Stimulated activated CD4-positive, alpha-beta T cell treated with anti-CD3 and anti-CD28 coated beads, Interleukin-15, amount 100 ng/mL, for 24 hours (primary cell): Measurements from ENCODE around the gene MDM2.
A peak's percentile ranks its signal among the peaks of the same experiment; 100 is the strongest.
"Not testable (repeated sequence)": the region's sequence is repeated elsewhere in the genome, so short reads cannot be mapped to it uniquely, and the experiment has no call there.

Source experiments
- DNase-seq: peaks from one replicate; pipeline ENCODE4 v3.0.0-alpha.2; 2020

Gene MDM2

GRCh38 chr12:68808388-68809189 is 612 bp downstream of the MDM2 start:
- DNase-seq = peak; percentile 78

- DNase-seq = no peak
Observed at GRCh38 chr12:68809190-68810026, 1.4 kb downstream of the MDM2 start.

GRCh38 chr12:68810027-68810389 is 2.0 kb downstream of the MDM2 start:
- DNase-seq = not testable (repeated sequence)

GRCh38 chr12:68811573-68811972 is 3.6 kb downstream of the MDM2 start:
- not testable (repeated sequence) for DNase-seq

- no peak for DNase-seq
Observed at GRCh38 chr12:68812553-68813241, 4.7 kb downstream of the MDM2 start.

- DNase-seq = no peak
Observed at GRCh38 chr12:68813242-68813593, 5.2 kb downstream of the MDM2 start.

- no peak for DNase-seq
Observed at GRCh38 chr12:68814490-68815231, 6.7 kb downstream of the MDM2 start.

GRCh38 chr12:68815232-68815927 is 7.4 kb downstream of the MDM2 start:
- DNase-seq = no peak

GRCh38 chr12:68815928-68816800 is 8.2 kb downstream of the MDM2 start:
- no peak for DNase-seq

GRCh38 chr12:68819481-68819880 is 11.5 kb downstream of the MDM2 start:
- DNase-seq = not testable (repeated sequence)

- no peak for DNase-seq
Observed at GRCh38 chr12:68821357-68822188, 13.6 kb downstream of the MDM2 start.

- no peak for DNase-seq
Observed at GRCh38 chr12:68823696-68824095, 15.7 kb downstream of the MDM2 start.

GRCh38 chr12:68824131-68824530 is 16.2 kb downstream of the MDM2 start:
- DNase-seq = no peak

GRCh38 chr12:68824597-68825250 is 16.7 kb downstream of the MDM2 start:
- no peak for DNase-seq

- DNase-seq = no peak
Observed at GRCh38 chr12:68825569-68826217, 17.7 kb downstream of the MDM2 start.

GRCh38 chr12:68827895-68828671 is 20.1 kb downstream of the MDM2 start:
- DNase-seq = no peak

- DNase-seq = no peak
Observed at GRCh38 chr12:68828672-68829068, 20.7 kb downstream of the MDM2 start.

- DNase-seq = no peak
Observed at GRCh38 chr12:68831272-68831671, 23.3 kb downstream of the MDM2 start.
